A549 (cell line): Measurements from ENCODE around the gene TBC1D22A. TPM values are rescaled to one million over a fixed set of nuclear protein-coding genes. Genes with fewer than 3 reads are reported as not detected.

Experiments
- ATAC-seq, 2 experiments: fragments of 200-7000 bp in 1 of 2; fragments of >200 bp in 1 of 2; cut with Nextera tagmentation in 1 of 2; cut with Tn5 transposase in 1 of 2; 3 replicates each; pipeline versions ENCODE4 v1.8.0 to v1.9.1; 2018 to 2020; ENCODE audit warnings: mild to moderate bottlenecking in 1 of 2, moderate library complexity in 1 of 2
- CTCF ChIA-PET: fragments of 300-600 bp; sonication (Branson Sonifier 250); formaldehyde crosslinking; extraction: SDS; loops from one replicate; lab custom pipeline; 2021; ENCODE audit warnings: antibody characterized with exemption, inconsistent platforms; lab: Yijun Ruan, JAX
- POLR2A ChIA-PET: fragments of 350-600 bp; formaldehyde crosslinking; extraction: SDS; loops from one replicate; lab custom pipeline; 2021; ENCODE audit warnings: antibody characterized with exemption, inconsistent platforms; lab: Yijun Ruan, JAX
- DNase-seq, 2 experiments: peaks; one replicate each; pipeline versions ENCODE4 v3.0.0 to v3.0.0-alpha.2; 2011 to 2016; ENCODE audit warnings: low read depth in 1 of 2, low spot score in 1 of 2
- FAIRE-seq: peaks from 2 replicates; lab custom pipeline; 2011; peaks lifted over from hg19 to GRCh38; lab: Jason Lieb, UNC
- H3K27ac ChIP-seq, 2 experiments: fragments of >200 bp; sonication (Bioruptor Twin); formaldehyde crosslinking; 3 replicates each; pipeline ENCODE4 v1.5.1; 2016 to 2017
- H3K4me1 ChIP-seq: fragments of >200 bp; sonication (Bioruptor Twin); formaldehyde crosslinking; 3 replicates; pipeline ENCODE4 v1.6.1; 2016
- H3K4me2 ChIP-seq: fragments of >200 bp; sonication (Bioruptor Twin); formaldehyde crosslinking; 3 replicates; pipeline ENCODE4 v1.6.1; 2016
- H3K4me3 ChIP-seq: fragments of >200 bp; sonication (Bioruptor Twin); formaldehyde crosslinking; 3 replicates; pipeline ENCODE4 v1.5.1; 2016
- H3K9me3 ChIP-seq: fragments of >200 bp; sonication (Bioruptor Twin); formaldehyde crosslinking; 3 replicates; pipeline ENCODE4 v1.6.1; 2016
- ATOH8 ChIP-seq: fragments of 250-450 bp; sonication (Bioruptor Pico); IDR thresholded peaks from 2 replicates; pipeline ENCODE4 v1.5.0; 2020; ENCODE audit warnings: low read depth, mild to moderate bottlenecking, moderate library complexity
- CBX8 ChIP-seq: fragments of 200-600 bp; sonication (generic); IDR thresholded peaks from 2 replicates; pipeline ENCODE4 v1.6.1; 2016
- CEBPB ChIP-seq, 2 experiments: fragments of >200 bp in 1 of 2; sonication (Bioruptor Twin) in 1 of 2; formaldehyde crosslinking in 1 of 2; IDR thresholded peaks; 2 replicates each; pipeline ENCODE4 v1.6.1; 2012 to 2016
- EHMT2 ChIP-seq: fragments of 200-600 bp; sonication (generic); IDR thresholded peaks from 2 replicates; pipeline ENCODE4 v1.6.1; 2016; ENCODE audit warnings: antibody characterized with exemption, low read depth, mild to moderate bottlenecking, moderate library complexity
- FOSL2 ChIP-seq, 2 experiments: fragments of 450-650 bp in 1 of 2; fragments of >200 bp in 1 of 2; sonication (Bioruptor Twin) in 1 of 2; formaldehyde crosslinking; IDR thresholded peaks; 2 replicates each; pipeline versions ENCODE4 v1.5.0 to v1.6.1; 2016 to 2020; ENCODE audit warnings: mild to moderate bottlenecking in 1 of 2, moderate library complexity in 1 of 2
- FOXS1 ChIP-seq: fragments of 250-450 bp; sonication (Bioruptor Pico); IDR thresholded peaks from 2 replicates; pipeline ENCODE4 v1.5.0; 2020; ENCODE audit warnings: mild to moderate bottlenecking, moderate library complexity
- HOXA7 ChIP-seq: fragments of 250-450 bp; sonication (Bioruptor Pico); IDR thresholded peaks from 2 replicates; pipeline ENCODE4 v1.5.0; 2020; ENCODE audit warnings: mild to moderate bottlenecking, moderate library complexity
- HOXB13 ChIP-seq: fragments of 250-450 bp; sonication (Bioruptor Pico); IDR thresholded peaks from 2 replicates; pipeline ENCODE4 v1.5.0; 2020; ENCODE audit warnings: low read depth, mild to moderate bottlenecking, moderate library complexity
- JUN ChIP-seq, 2 experiments: fragments of >200 bp; sonication (Bioruptor Twin); formaldehyde crosslinking; IDR thresholded peaks; 2 replicates in 1 of 2; 3 replicates in 1 of 2; pipeline ENCODE4 v1.6.1; 2016 to 2017
- MYC ChIP-seq: IDR thresholded peaks from 2 replicates; pipeline ENCODE4 v1.6.1; 2012; ENCODE audit warnings: mild to moderate bottlenecking, inconsistent platforms, low read length, improper control_type of control experiment, borderline replicate concordance
- NFE2L2 ChIP-seq: fragments of 150-350 bp; conservative IDR thresholded peaks from 2 replicates; pipeline ENCODE4 v1.6.1; 2014; ENCODE audit warnings: low read length
- NPAS2 ChIP-seq: fragments of 250-450 bp; sonication (Bioruptor Pico); IDR thresholded peaks from 2 replicates; pipeline ENCODE4 v1.8.0; 2022; ENCODE audit warnings: mild to moderate bottlenecking, moderate library complexity, borderline replicate concordance
- PBX3 ChIP-seq: IDR thresholded peaks from 2 replicates; pipeline ENCODE4 v1.6.1; 2012
- POLR2AphosphoS2 ChIP-seq: conservative IDR thresholded peaks from 2 replicates; pipeline ENCODE4 v1.6.1; 2012; ENCODE audit warnings: low read length, improper control_type of control experiment, inconsistent platforms
- RAD21 ChIP-seq, 2 experiments: fragments of >200 bp in 1 of 2; sonication (Bioruptor Twin) in 1 of 2; formaldehyde crosslinking in 1 of 2; IDR thresholded peaks in 1 of 2; conservative IDR thresholded peaks in 1 of 2; 2 replicates in 1 of 2; 3 replicates in 1 of 2; pipeline ENCODE4 v1.6.1; 2012 to 2018; ENCODE audit warnings: inconsistent platforms in 1 of 2
- RARB ChIP-seq: fragments of 250-450 bp; sonication (Bioruptor Pico); IDR thresholded peaks from 2 replicates; pipeline ENCODE4 v1.8.0; 2021; ENCODE audit warnings: mild to moderate bottlenecking, moderate library complexity
- RNF2 ChIP-seq: fragments of 200-600 bp; sonication (generic); IDR thresholded peaks from 2 replicates; pipeline ENCODE4 v1.6.1; 2016; ENCODE audit warnings: low read depth, mild to moderate bottlenecking, antibody characterized with exemption, moderate library complexity, borderline replicate concordance
- ZNF302 ChIP-seq: fragments of 250-450 bp; sonication (Bioruptor Pico); IDR thresholded peaks from 2 replicates; pipeline ENCODE4 v1.9.0; 2021; ENCODE audit warnings: inconsistent platforms, mild to moderate bottlenecking, moderate library complexity
- ZSCAN20 ChIP-seq: fragments of 250-450 bp; sonication (Bioruptor Pico); IDR thresholded peaks from 2 replicates; pipeline ENCODE4 v1.8.0; 2022; ENCODE audit warnings: mild to moderate bottlenecking, moderate library complexity
- WGBS: methylation state at CpG from one replicate; pipeline ENCODE4 v1.1.6; 2017; ENCODE audit errors: missing lambda C conversion rate; 5-methylcytosine and 5-hydroxymethylcytosine counted together
- polyA plus RNA-seq, 4 experiments: library from polyadenylated mRNA; depleted of rRNA in 3 of 4; stranded (reverse); fragments of >200 nt; fragmentation: RNase III in 1 of 4; extraction: RNeasy Plus Mini Kit Qiagen cat#74134 plus additional on column Dnase treatment in 1 of 4; gene quantifications; 2 replicates in 3 of 4; 3 replicates in 1 of 4; pipeline ENCODE4 v1.2.3, GENCODE V29; 2011 to 2017

TBC1D22A gene
- polyA plus RNA-seq, 2 of the 4 experiments (the other 2 are of a cell fraction), result 8.9 to 10.8 TPM

DNA sequence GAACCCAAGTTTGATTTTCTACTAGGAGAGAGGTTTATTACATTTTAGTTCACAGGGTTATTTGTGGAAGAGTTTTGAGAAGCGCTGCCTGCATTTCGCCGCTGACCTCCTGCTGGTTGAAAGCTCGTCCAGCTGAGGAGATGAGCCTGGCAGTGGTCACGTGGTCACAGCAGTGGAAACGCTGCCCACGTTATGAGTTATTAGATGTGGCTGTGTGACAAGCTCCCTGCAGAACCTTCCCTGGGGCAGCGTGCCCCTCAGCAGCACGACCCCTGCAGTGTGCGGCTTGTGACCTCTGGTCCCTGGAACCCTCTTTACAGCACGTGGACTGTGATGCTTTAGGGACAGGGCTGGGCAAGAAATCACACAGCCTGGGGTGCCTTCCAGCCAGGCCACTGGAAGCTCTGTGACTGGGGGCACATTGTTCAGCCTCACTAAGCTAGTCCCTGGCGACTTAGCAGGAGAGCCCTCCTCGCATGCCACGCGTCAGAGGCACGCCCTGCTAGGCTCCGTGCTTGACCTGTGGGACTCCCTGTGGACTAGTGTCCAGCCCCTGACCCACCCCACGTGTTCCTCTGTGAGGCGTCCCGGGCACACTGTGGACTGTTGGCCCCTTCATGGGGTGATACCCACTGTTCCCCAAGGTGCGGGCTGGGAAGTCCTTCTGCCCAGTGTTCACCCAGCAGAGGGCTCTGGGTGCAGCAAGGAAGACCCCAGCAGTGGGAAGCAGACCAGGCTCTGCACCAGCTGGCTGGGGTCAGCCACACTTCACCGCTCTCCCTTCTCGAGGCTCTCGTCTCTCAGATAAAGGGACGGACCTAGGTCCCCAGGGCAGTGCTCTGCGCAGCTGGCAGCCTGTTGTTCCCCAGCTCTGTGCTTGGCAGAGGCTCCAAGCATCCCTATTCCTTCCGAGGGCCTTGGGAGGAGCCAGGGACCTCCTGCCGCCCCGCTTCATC lies 349.5 kb downstream of the TBC1D22A start (continued):
- TF ChIP-seq CBX8, result no peak
- TF ChIP-seq FOSL2 (IDR thresholded peaks at IDR 0.05), result no peak
- TF ChIP-seq FOSL2 (CRISPR knock-in tag; IDR thresholded peaks at IDR 0.05), result no peak
- TF ChIP-seq RARB, result no peak
- no peak for TF ChIP-seq CEBPB (IDR thresholded peaks at IDR 0.05)
- no peak for TF ChIP-seq JUN (IDR thresholded peaks at IDR 0.05)
- TF ChIP-seq FOXS1, result no peak

DNA sequence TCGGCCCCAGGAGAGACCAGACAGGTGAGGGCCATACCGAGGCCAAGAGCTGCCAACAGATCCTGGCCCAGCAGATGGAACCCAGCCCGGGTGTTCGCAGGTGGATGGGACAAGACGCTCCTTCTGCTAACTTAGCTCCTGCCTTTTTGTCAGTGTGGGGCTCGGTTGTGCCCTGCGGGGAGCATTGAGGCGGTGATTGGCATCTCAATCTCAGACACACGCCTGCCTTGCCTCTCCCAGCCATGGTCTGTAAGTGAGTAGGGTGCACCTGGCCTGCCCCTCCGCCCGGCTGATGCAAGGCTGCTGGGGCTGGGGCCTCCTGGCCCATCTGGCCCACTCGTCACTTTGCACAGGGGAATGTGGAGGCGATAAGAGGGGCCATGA lies 350.1 kb downstream of the TBC1D22A start:
- Histone ChIP-seq H3K27ac (no peak overlapping the region), H3K4me2 (no peak overlapping the region), H3K4me3 (no peak overlapping the region), H3K4me1 (no peaks in the 10 kb centered on the region), H3K9me3 (no peaks in the 10 kb centered on the region)
- no peak for TF ChIP-seq NPAS2 (CRISPR knock-in tag)
- TF ChIP-seq MYC, result no peak
- no peak for TF ChIP-seq ATOH8 (CRISPR knock-in tag)
- TF ChIP-seq CEBPB (IDR thresholded peaks at IDR 0.05), result no peak
- TF ChIP-seq FOXS1, result no peak
- TF ChIP-seq ZSCAN20 (CRISPR knock-in tag), result no peak
- TF ChIP-seq HOXA7 (CRISPR knock-in tag), result no peak
- no peak for TF ChIP-seq RAD21 (conservative IDR thresholded peaks at IDR 0.05 in 1 of 2, IDR thresholded peaks at IDR 0.05 in 1 of 2)
- TF ChIP-seq EHMT2, result no peak
- TF ChIP-seq ZNF302, result no peak
- no peak for TF ChIP-seq PBX3
- TF ChIP-seq HOXB13, result no peak
- FAIRE-seq (no peak), ATAC-seq (no peak), DNase-seq (no peak)
- ChIA-PET POLR2A (no interaction called here), CTCF (no interaction called here)
- WGBS, result 88% methylated on average over 6 of the region's 13 CpGs

- ATAC-seq (no peak), FAIRE-seq (no peak), DNase-seq (no peak)
- 86% methylated on average over 7 of the region's 17 CpGs for WGBS
- H3K4me1 ChIP-seq, result no peaks in the 10 kb centered on the region
- ChIA-PET POLR2A (no interaction called here), CTCF (interaction anchor here (0.5 kb wide), 1 partner anchor 139 kb away, joined by 3 read pairs; no protein-coding TSS in a partner anchor)
- H3K4me3 ChIP-seq, result no peak overlapping the region
- TF ChIP-seq RNF2 (no peak), NFE2L2 (no peak), POLR2AphosphoS2 (no peak)
- no peak overlapping the region for H3K4me2 ChIP-seq
- H3K9me3 ChIP-seq, result no peaks in the 10 kb centered on the region
- H3K27ac ChIP-seq, result no peak overlapping the region
These were observed 350.8 kb downstream of the TBC1D22A start for GRCh38 chr22:47112994-47113852.
